Astrocyte (in vitro differentiated cells and primary cell): ENCODE measurements around the gene GOLGA7B. TPM values are rescaled to one million over a fixed set of nuclear protein-coding genes. Genes with fewer than 3 reads are reported as not detected.

Source experiments
- DNase-seq: peaks from one replicate; pipeline ENCODE4 v3.0.0-alpha.2; 2010; ENCODE audit warnings: low read depth
- FAIRE-seq: peaks from 2 replicates; lab custom pipeline; 2011; peaks lifted over from hg19 to GRCh38; lab: Jason Lieb, UNC
- H2AFZ ChIP-seq: 2 replicates; pipeline ENCODE4 v1.6.0; 2012; ENCODE audit warnings: low read depth, low read length, inconsistent platforms
- H3K27ac ChIP-seq: 2 replicates; pipeline ENCODE4 v1.5.1; 2011; ENCODE audit warnings: low read depth, low read length, inconsistent platforms
- H3K27me3 ChIP-seq: 2 replicates; pipeline ENCODE4 v1.6.0; 2011; ENCODE audit warnings: low read length, inconsistent platforms; ENCODE audit not compliant: insufficient read depth
- H3K36me3 ChIP-seq: 2 replicates; pipeline ENCODE4 v1.5.1; 2011; ENCODE audit warnings: low read length, inconsistent platforms; ENCODE audit not compliant: insufficient read depth
- H3K4me1 ChIP-seq: 2 replicates; pipeline ENCODE4 v1.5.1; 2011; ENCODE audit warnings: low read length, inconsistent platforms; ENCODE audit not compliant: insufficient read depth
- H3K4me2 ChIP-seq: 2 replicates; pipeline ENCODE4 v1.6.0; 2012; ENCODE audit warnings: low read length, inconsistent platforms
- H3K4me3 ChIP-seq: 2 replicates; pipeline ENCODE4 v1.5.1; 2011; ENCODE audit warnings: low read depth, mild to moderate bottlenecking, low read length, inconsistent platforms; ENCODE audit not compliant: insufficient read depth
- H3K79me2 ChIP-seq: 2 replicates; pipeline ENCODE4 v1.6.0; 2012; ENCODE audit warnings: mild to moderate bottlenecking, low read length, inconsistent platforms; ENCODE audit not compliant: insufficient read depth
- H3K9ac ChIP-seq: 2 replicates; pipeline ENCODE4 v1.6.0; 2012; ENCODE audit warnings: mild to moderate bottlenecking, low read length, inconsistent platforms
- H3K9me3 ChIP-seq: 2 replicates; pipeline ENCODE4 v1.5.1; 2012; ENCODE audit warnings: low read depth, mild to moderate bottlenecking, low read length, inconsistent platforms; ENCODE audit not compliant: insufficient read depth
- H4K20me1 ChIP-seq: 2 replicates; pipeline ENCODE4 v1.6.0; 2012; ENCODE audit warnings: low read length, inconsistent platforms; ENCODE audit not compliant: insufficient read depth
- H3K27ac Mint-ChIP-seq: one replicate; pipeline ENCODE4 v1.8.0; 2021; ENCODE audit warnings: mild to moderate bottlenecking, mixed read lengths; ENCODE audit not compliant: unreplicated experiment
- H3K27me3 Mint-ChIP-seq: one replicate; pipeline ENCODE4 v1.8.0; 2021; ENCODE audit warnings: low read depth, mixed read lengths; ENCODE audit not compliant: unreplicated experiment
- H3K36me3 Mint-ChIP-seq: one replicate; pipeline ENCODE4 v1.8.0; 2021; ENCODE audit warnings: low read depth, mixed read lengths; ENCODE audit not compliant: unreplicated experiment
- H3K4me1 Mint-ChIP-seq: one replicate; pipeline ENCODE4 v1.8.0; 2021; ENCODE audit warnings: low read depth, mixed read lengths; ENCODE audit not compliant: unreplicated experiment
- H3K4me3 Mint-ChIP-seq: one replicate; pipeline ENCODE4 v1.8.0; 2021; ENCODE audit warnings: mild to moderate bottlenecking, moderate library complexity, mixed read lengths; ENCODE audit not compliant: unreplicated experiment
- H3K9me3 Mint-ChIP-seq: one replicate; pipeline ENCODE4 v1.8.0; 2021; ENCODE audit warnings: mild to moderate bottlenecking, mixed read lengths; ENCODE audit not compliant: unreplicated experiment
- CTCF ChIP-seq: IDR thresholded peaks from 2 replicates; pipeline ENCODE4 v1.5.1; 2011; ENCODE audit warnings: low read depth, mild to moderate bottlenecking, inconsistent platforms, low read length, moderate library complexity; ENCODE audit not compliant: insufficient read depth
- EZH2 ChIP-seq: IDR thresholded peaks from 2 replicates; pipeline ENCODE4 v1.6.1; 2012; ENCODE audit warnings: mild to moderate bottlenecking, low read length, inconsistent platforms; ENCODE audit not compliant: insufficient read depth
- total RNA-seq: library from RNA; stranded (reverse); gene quantifications from 2 replicates; pipeline ENCODE4 v1.2.1, GENCODE V29; 2021

GOLGA7B gene
- total RNA-seq, 1 donor from 2014 or later, result 0.16 TPM

GRCh38 chr10:97827702-97828291 is 21.8 kb upstream of the GOLGA7B start:
- DNase-seq (no peak), FAIRE-seq (no peak)
- H3K36me3 ChIP-seq, result no peaks in the 10 kb centered on the region
- Mint-ChIP-seq H3K27ac (no peak overlapping the region), H3K9me3 (no peaks in the 10 kb centered on the region), H3K36me3 (no peaks in the 10 kb centered on the region), H3K4me1 (peaks cover 6% of the 10 kb centered on the region), H3K4me3 (no peak overlapping the region), H3K27me3 (peaks cover 53% of the 10 kb centered on the region)
- no peak overlapping the region for H3K27ac ChIP-seq
- TF ChIP-seq EZH2 (no peak), CTCF (no peak)
- no peaks in the 10 kb centered on the region for H3K79me2 ChIP-seq
- H3K4me3 ChIP-seq, result no peak overlapping the region
- H4K20me1 ChIP-seq, result no peaks in the 10 kb centered on the region
- peaks cover 4% of the 10 kb centered on the region for H3K4me1 ChIP-seq
- H3K9ac ChIP-seq, result no peak overlapping the region
- H2AFZ ChIP-seq, result no peak overlapping the region
- H3K27me3 ChIP-seq, result peaks cover 3% of the 10 kb centered on the region
- no peaks in the 10 kb centered on the region for H3K9me3 ChIP-seq
- no peak overlapping the region for H3K4me2 ChIP-seq

- Mint-ChIP-seq H3K27ac (no peak overlapping the region), H3K9me3 (no peaks in the 10 kb centered on the region), H3K4me1 (peaks cover 6% of the 10 kb centered on the region), H3K27me3 (peaks cover 60% of the 10 kb centered on the region), H3K36me3 (no peaks in the 10 kb centered on the region), H3K4me3 (no peak overlapping the region)
- FAIRE-seq (no peak), DNase-seq (no peak)
- TF ChIP-seq CTCF (no peak), EZH2 (no peak)
- no peak overlapping the region for H3K4me2 ChIP-seq
- no peaks in the 10 kb centered on the region for H3K9me3 ChIP-seq
- H3K27me3 ChIP-seq, result peaks cover 4% of the 10 kb centered on the region
- no peak overlapping the region for H3K27ac ChIP-seq
- no peaks in the 10 kb centered on the region for H4K20me1 ChIP-seq
- no peaks in the 10 kb centered on the region for H3K36me3 ChIP-seq
- H3K9ac ChIP-seq, result no peak overlapping the region
- H3K79me2 ChIP-seq, result no peaks in the 10 kb centered on the region
- no peak overlapping the region for H2AFZ ChIP-seq
- no peak overlapping the region for H3K4me3 ChIP-seq
- peaks cover 4% of the 10 kb centered on the region for H3K4me1 ChIP-seq
These were observed 20.9 kb upstream of the GOLGA7B start for GRCh38 chr10:97828721-97829120.

- no peak overlapping the region for H3K9ac ChIP-seq
- peaks cover 60% of the 10 kb centered on the region for H3K27me3 Mint-ChIP-seq
- no peak overlapping the region for H3K4me3 Mint-ChIP-seq
- no peak overlapping the region for H3K4me3 ChIP-seq
- FAIRE-seq (no peak), DNase-seq (no peak)
- no peak overlapping the region for H3K27ac Mint-ChIP-seq
- H3K4me2 ChIP-seq, result no peak overlapping the region
- no peaks in the 10 kb centered on the region for H3K36me3 ChIP-seq
- no peaks in the 10 kb centered on the region for H3K36me3 Mint-ChIP-seq
- H3K9me3 ChIP-seq, result no peaks in the 10 kb centered on the region
- H3K27me3 ChIP-seq, result peaks cover 9% of the 10 kb centered on the region
- no peaks in the 10 kb centered on the region for H3K9me3 Mint-ChIP-seq
- TF ChIP-seq EZH2 (no peak), CTCF (no peak)
- no peak overlapping the region for H2AFZ ChIP-seq
- H3K4me1 ChIP-seq, result peaks cover 4% of the 10 kb centered on the region
- no peaks in the 10 kb centered on the region for H4K20me1 ChIP-seq
- no peaks in the 10 kb centered on the region for H3K79me2 ChIP-seq
- no peak overlapping the region for H3K27ac ChIP-seq
- peaks cover 6% of the 10 kb centered on the region for H3K4me1 Mint-ChIP-seq
These were observed 19.6 kb upstream of the GOLGA7B start for GRCh38 chr10:97830064-97830463.
